ENCODE measurements around the gene TTBK2.

DNA sequence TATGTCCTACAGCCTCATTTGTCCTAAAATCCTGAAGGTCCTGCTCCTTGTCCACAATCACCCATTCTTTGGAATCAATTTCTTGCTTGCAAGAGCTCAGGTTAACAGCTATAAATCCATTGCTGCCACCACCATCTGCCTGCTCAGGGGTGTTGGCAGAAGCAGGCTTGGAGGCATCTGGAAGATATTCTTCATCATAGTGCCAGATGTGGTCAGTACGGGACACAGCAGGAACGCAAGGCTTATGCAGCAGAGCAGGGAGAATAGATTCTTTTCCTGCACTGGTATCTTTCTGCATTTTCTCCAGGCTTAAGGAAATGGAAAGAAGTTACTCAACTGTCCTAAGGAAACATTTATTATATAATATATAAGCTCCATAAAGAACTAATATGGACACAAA, 145.2 kb downstream of the TTBK2 start:
- TF ChIP-seq, protein P1, sequence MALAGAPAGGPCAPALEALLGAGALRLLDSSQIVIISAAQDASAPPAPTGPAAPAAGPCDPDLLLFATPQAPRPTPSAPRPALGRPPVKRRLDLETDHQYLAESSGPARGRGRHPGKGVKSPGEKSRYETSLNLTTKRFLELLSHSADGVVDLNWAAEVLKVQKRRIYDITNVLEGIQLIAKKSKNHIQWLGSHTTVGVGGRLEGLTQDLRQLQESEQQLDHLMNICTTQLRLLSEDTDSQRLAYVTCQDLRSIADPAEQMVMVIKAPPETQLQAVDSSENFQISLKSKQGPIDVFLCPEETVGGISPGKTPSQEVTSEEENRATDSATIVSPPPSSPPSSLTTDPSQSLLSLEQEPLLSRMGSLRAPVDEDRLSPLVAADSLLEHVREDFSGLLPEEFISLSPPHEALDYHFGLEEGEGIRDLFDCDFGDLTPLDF (CRISPR knock-in tag; IDR thresholded peaks at IDR 0.05), result no peak
- TF ChIP-seq, protein P2, sequence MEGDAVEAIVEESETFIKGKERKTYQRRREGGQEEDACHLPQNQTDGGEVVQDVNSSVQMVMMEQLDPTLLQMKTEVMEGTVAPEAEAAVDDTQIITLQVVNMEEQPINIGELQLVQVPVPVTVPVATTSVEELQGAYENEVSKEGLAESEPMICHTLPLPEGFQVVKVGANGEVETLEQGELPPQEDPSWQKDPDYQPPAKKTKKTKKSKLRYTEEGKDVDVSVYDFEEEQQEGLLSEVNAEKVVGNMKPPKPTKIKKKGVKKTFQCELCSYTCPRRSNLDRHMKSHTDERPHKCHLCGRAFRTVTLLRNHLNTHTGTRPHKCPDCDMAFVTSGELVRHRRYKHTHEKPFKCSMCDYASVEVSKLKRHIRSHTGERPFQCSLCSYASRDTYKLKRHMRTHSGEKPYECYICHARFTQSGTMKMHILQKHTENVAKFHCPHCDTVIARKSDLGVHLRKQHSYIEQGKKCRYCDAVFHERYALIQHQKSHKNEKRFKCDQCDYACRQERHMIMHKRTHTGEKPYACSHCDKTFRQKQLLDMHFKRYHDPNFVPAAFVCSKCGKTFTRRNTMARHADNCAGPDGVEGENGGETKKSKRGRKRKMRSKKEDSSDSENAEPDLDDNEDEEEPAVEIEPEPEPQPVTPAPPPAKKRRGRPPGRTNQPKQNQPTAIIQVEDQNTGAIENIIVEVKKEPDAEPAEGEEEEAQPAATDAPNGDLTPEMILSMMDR (IDR thresholded peaks at IDR 0.05), result no peak
- TF ChIP-seq, protein P3, sequence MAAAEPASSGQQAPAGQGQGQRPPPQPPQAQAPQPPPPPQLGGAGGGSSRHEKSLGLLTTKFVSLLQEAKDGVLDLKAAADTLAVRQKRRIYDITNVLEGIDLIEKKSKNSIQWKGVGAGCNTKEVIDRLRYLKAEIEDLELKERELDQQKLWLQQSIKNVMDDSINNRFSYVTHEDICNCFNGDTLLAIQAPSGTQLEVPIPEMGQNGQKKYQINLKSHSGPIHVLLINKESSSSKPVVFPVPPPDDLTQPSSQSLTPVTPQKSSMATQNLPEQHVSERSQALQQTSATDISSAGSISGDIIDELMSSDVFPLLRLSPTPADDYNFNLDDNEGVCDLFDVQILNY (CRISPR knock-in tag; IDR thresholded peaks at IDR 0.05), result no peak
- TF ChIP-seq NFE2L1 (CRISPR knock-in tag; IDR thresholded peaks at IDR 0.05) (no peak), SP1 (CRISPR knock-in tag; conservative IDR thresholded peaks at IDR 0.05) (no peak), ZNF263 (CRISPR knock-in tag; IDR thresholded peaks at IDR 0.05; ENCODE audit: low read depth) (no peak), NR3C1 (CRISPR knock-in tag; conservative IDR thresholded peaks at IDR 0.05; ENCODE audit: low read depth) (no peak)
- TF ChIP-seq, protein P4, sequence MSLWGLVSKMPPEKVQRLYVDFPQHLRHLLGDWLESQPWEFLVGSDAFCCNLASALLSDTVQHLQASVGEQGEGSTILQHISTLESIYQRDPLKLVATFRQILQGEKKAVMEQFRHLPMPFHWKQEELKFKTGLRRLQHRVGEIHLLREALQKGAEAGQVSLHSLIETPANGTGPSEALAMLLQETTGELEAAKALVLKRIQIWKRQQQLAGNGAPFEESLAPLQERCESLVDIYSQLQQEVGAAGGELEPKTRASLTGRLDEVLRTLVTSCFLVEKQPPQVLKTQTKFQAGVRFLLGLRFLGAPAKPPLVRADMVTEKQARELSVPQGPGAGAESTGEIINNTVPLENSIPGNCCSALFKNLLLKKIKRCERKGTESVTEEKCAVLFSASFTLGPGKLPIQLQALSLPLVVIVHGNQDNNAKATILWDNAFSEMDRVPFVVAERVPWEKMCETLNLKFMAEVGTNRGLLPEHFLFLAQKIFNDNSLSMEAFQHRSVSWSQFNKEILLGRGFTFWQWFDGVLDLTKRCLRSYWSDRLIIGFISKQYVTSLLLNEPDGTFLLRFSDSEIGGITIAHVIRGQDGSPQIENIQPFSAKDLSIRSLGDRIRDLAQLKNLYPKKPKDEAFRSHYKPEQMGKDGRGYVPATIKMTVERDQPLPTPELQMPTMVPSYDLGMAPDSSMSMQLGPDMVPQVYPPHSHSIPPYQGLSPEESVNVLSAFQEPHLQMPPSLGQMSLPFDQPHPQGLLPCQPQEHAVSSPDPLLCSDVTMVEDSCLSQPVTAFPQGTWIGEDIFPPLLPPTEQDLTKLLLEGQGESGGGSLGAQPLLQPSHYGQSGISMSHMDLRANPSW (CRISPR knock-in tag; conservative IDR thresholded peaks at IDR 0.05; ENCODE audit: low read depth), result no peak
- TF ChIP-seq, protein P5, sequence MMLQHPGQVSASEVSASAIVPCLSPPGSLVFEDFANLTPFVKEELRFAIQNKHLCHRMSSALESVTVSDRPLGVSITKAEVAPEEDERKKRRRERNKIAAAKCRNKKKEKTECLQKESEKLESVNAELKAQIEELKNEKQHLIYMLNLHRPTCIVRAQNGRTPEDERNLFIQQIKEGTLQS (CRISPR knock-in tag; conservative IDR thresholded peaks at IDR 0.05), result no peak

Data from WTC11 (cell line).